GM19438 (cell line): ENCODE data around the gene CYTH3.

ENCODE experiments used
- ATAC-seq: cut with Tn5 transposase; IDR thresholded peaks from one replicate; pipeline ENCODE4 v1.9.1; 2021; ENCODE audit warnings: low read depth; ENCODE audit not compliant: unreplicated experiment

The CYTH3 gene

GRCh38 chr7:6168477-6168868 is 104.0 kb downstream of the CYTH3 start:
- ATAC-seq = no peak

DNA sequence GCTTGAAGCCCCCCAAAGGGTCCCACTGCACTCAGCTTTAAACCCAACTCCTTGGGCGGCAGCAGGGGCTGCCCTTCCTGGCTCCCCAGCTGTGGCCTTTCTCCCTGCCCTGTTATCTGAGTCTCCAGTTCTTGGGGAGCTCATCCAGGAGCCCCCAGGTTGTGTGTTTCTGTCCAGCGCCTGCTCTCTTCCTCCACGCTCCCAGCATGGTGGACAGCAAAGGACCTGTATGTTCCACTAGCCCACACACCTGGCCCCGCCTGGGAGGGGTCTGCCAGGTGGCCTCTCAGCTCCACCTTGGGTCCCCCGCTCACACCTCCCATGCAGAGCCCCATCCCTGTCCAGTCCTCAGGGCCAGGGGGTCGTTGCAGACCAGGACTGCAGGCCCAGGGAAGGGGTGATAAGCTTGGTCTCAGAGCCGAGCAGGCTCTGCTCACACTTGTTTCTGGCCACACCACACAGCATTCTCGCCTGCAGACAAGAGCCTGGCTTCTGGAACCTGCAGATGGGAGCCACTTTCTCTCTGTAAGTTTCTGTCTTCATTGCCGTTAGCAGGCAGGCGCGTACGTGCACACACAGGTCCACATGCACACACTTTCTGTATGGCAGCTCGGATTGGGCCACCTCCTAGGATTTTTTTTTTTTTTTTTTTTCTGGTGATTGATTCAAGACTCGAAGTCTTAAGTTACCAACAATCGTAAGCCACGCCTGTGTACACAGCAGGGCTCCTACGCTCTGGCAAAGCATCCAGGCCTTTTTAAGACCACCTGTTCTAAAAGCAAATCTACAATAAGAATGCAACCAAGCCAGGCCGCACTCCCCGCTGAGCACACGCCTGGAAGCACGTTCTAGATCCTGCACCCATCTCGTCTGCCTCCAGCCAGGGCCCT is 104.6 kb downstream of the CYTH3 start:
- no peak for ATAC-seq

GRCh38 chr7:6167004-6167551 is 105.3 kb downstream of the CYTH3 start:
- ATAC-seq = no peak

- ATAC-seq = no peak
These were observed 106.0 kb downstream of the CYTH3 start for GRCh38 chr7:6166443-6166891.

DNA sequence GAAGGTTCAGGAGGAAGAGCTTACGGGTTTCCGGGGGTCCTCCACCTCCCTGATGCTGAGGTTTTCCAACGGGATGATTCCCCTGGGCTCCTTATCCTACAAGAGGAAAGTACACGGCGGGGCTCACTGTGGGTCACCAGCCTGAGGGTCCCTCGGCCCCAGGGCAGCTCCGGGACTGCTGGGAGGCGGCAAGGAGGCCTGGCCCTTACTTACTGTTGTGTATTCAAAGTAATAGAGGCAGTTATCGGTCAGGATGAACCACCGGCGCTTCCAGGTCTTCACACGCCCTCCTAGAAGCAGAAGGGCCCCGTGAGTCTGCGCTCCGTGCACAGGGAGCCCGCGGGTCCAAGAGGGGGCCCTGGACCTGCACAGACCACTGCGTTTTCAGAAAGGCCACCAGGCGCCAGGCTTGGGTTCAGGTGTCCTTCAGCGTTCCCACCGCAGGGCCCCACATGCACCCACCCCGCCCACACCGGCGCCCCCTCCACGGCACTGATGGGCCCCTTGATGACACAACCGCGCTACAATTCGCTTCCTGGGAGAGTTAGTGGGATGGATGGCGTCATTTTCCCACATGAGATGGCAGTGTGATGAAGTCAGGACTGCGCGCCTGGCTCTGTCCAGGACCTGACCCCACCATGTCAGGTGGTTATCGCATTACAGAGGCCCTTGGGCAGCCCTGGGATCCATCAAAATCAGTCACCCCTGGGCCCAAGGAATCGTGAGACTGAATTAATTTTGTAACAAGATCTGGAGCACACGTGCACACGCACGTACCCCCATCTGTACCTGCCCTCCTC is 106.7 kb downstream of the CYTH3 start:
- no peak for ATAC-seq

DNA sequence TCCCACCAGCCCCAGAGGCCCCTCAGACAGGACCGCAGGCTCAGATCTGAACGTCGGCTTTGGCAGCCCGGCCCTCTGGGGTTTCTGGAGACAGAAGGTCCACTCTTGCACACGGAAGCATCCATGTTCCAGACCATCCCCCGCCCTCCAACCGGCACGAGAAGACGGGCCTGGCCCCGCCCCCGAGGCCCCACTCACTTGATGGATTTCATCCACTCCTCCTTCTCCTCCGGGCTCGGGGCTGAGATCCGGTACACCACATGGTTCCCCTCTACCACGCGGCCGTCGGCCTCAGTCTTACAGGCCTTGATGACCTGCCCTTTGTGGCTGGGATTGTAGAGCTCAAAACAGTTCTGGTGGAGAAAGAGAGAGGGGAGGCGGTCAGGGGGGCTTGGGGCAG is 107.3 kb downstream of the CYTH3 start:
- no peak for ATAC-seq

DNA sequence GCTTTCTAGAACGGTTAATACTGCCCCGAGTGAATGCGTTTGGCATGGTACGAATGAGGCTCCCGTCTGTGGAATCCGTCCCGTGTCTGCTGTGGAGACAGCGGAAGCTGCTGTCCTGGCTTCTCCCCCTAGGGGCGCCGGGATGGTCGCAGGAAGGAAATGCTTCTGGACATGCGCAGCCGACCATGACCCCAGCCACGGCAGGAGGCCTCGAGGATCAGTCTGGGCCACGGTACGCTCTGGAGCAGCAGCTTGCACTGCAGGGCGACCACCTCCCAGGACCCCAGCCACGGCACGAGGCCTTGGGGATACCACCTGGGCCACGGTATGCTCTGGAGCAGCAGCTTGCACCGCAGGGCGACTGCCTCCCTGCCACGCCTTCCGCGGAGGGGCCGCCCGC is 107.9 kb downstream of the CYTH3 start:
- ATAC-seq = no peak

DNA sequence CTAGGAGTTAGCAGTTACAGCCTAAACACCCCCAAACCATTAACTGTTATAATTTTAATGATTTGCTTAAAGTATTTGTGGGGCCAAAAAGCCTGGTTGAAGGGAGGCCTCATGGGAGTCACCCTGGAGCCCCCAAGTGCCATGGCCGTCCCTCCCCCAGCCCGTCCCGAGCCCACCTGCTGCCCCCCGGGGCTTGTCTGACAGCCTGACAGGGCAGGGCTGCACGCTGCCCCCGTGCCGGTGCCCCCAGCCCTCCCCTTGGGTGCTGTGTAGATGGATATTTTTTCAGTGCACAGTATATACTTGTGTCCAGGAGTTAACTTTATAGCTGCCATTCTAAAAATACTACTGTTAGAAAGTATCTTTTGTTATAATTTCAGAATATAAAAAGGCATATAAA is 108.4 kb downstream of the CYTH3 start:
- no peak for ATAC-seq

- no peak for ATAC-seq
These were observed 109.0 kb downstream of the CYTH3 start for GRCh38 chr7:6163402-6163801.

DNA sequence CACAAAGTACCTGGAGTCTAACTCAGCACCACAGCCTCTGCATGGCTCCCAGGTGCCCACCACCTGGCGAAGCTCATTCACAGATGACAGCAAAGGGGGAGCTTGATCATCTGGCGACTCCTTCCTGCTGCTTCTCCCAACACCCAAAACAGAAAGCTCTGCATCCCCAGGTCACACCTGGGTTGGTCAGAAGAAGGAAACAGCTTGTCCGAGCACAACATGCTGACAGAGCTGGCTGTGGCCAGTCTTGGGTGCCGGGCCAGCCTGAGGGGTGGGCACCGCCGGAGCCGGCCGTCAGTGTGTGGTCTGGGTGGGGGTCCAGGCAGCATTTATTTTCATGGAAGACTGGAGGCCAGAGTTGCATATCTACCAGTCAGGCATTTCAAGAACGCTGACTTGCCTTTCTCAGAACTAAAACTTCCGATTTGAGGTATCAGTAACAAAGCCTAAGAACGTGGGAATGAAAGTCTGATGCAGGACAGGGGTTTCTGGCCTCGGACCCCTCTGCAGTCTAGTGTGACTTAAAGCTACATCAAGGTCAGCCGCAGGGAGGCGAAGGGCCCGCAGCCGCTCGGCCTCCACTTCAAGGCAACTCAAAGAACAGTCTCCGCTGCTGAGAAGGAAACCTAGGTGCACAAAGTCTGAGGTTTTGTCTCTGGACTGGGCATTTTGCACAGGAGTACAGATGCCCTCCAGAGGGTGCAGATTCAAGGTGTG is 109.6 kb downstream of the CYTH3 start:
- ATAC-seq = no peak

DNA sequence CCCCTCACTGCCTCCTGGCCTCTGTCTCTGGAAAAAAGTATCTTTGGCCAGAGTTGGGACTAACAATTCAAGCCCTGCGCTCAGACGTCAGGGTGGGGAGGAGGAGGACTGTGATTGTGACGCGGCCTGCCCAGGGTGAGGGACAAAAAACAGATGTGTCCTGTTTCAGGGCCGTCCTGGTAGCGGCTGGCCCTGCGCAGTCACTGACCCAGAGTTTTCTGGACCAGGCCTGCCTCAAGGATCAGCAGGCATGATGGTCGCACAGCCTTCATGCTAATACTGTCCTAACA is 110.1 kb downstream of the CYTH3 start:
- ATAC-seq = no peak

DNA sequence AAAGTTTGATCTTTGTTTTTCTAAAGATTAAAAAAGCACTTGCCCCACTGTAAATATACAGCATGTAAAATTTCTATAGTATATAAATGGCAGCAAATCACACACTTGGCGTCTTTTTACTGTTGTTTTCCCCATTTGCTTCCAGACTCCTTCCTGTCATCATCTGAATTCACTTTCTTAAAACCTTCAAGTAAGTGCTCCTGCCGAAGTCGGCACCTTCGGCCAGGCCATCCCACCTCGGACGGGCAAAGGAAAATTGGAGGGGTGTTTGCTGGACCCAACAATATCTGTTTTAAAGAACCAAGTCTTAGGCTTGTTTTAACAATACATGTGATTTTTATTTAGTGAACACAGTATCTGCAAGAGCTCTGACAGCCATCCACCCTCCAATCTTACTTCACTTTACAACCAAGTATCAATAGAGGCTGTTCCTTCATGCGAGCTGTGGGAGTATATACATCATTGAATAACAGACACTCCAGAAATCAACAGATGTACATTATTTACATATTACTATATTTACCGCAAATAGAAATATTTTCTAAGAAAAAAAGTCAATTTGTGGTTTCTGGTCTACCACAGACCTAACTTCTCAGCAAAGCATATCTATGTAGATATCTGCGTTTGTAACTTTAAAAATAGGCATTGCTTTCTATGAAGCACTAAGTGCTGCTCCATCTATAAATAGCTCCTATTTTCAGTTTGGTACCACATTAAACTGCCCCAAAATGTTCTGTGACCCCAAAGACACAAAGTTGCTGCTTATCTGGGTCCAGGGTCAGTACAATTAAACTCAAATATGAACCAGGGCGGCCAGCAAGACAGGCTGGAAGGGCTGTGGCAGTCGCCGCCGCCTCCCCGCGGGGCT is 110.7 kb downstream of the CYTH3 start:
- ATAC-seq = no peak

- no peak for ATAC-seq
These were observed 112.2 kb downstream of the CYTH3 start for GRCh38 chr7:6160191-6160623.

DNA sequence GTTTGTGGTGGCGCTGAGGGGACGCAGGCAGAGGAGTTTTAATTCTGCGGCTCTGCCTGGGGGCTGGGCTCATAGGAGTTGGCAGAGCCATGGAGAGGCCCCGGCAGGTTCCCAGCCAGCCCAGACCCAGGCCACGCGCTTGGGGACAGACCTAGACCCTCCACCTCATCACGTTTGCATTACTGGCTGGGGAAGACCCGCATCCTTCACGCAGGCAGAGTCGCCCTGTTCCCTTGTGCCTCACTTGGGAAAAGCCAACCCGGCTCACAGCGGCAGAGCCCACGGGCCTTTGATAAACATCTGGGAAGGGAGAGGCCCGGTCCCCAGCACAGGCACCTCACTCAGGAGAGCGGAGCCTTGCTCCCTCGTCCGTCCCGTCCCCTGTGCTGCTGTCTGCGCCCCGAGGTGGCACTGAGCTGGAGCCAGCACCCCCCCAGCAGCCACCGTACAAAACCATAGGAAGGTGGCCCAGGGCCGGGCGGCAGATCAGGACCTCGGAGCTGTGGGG is 112.8 kb downstream of the CYTH3 start:
- no peak for ATAC-seq

DNA sequence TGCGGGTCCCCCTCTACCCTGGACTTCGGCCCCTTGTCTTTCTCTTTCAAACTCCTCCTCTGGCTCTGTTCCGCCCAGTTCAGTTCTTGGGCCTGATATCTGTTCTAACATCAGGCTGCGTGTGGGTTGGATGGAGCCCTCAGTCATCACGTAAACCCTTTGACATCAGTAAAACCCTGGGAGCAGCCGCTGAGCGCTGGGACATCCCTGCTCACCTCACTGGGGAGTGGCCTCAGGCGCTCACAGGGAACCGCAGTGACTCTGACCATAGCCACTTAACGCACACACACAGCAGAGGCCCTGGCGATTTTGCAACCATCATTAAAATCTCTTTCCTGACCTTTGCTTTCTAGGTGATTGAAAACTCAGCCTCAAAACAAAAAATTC is 113.3 kb downstream of the CYTH3 start:
- ATAC-seq = no peak

DNA sequence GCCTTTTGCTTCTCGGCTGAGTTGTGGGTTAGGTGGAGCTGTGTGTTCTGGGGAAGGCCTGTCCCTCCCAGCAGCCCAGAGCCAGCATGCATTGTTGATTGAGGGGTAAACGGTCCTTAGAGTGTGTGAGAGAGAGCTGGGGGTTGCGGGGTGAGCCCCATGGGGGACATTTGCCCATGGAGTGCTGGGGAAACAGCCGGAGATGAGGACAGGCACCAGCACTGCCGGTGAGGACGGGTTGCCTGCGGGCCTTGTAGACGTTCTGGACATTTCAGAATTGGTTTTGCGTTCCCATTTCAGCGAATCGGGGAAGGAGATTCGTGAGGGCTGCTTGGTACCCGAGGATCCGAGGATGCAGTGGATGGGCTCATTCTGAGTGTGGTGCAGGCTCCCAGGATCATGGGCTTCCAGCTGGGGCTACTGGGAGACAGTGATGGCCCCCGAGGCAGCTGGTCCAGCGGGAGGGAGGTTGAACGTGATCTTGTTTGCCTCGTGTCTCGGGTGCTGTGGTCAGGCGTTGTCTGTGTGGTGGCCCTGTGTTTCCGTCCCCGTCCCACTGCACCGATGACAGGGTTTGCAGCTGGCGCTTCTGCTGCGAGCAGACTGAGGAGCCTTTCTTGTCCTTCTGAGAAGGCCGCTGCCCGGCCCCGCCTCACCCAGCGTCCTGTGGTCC is 113.9 kb downstream of the CYTH3 start:
- ATAC-seq = no peak

GRCh38 chr7:6157685-6158423 is 114.6 kb downstream of the CYTH3 start:
- no peak for ATAC-seq

GRCh38 chr7:6156734-6157133 is 115.7 kb downstream of the CYTH3 start:
- ATAC-seq = no peak

- no peak for ATAC-seq
These were observed 116.8 kb downstream of the CYTH3 start for GRCh38 chr7:6155596-6155995.
